HG02642 (cell line): ENCODE results near the gene BRAF.
"Not testable (repeated sequence)": the region's sequence is repeated elsewhere in the genome, so short reads cannot be mapped to it uniquely, and the experiment has no call there.

Experiments
- ATAC-seq: cut with Tn5 transposase; IDR thresholded peaks from one replicate; pipeline ENCODE4 v1.9.1; 2021; ENCODE audit warnings: mild to moderate bottlenecking; ENCODE audit not compliant: unreplicated experiment, poor library complexity

BRAF gene

GRCh38 chr7:140924821-140925421 lies at the start of gene BRAF:
Gene BRAF, minus strand, starts transcription at chr7:140924929. Its CDS starts 226 bp downstream, at chr7:140924703.
- ATAC-seq = peak; percentile 54

GRCh38 chr7:140972876-140973829 lies 48.4 kb upstream of the BRAF start:
- no peak for ATAC-seq

GRCh38 chr7:140972344-140972743 lies 47.6 kb upstream of the BRAF start:
- ATAC-seq = no peak

- no peak for ATAC-seq
Measured at GRCh38 chr7:140967438-140967837, 42.7 kb upstream of the BRAF start.

GRCh38 chr7:140966561-140967233 lies 42.0 kb upstream of the BRAF start:
- no peak for ATAC-seq

- ATAC-seq = no peak
Measured at GRCh38 chr7:140961117-140961516, 36.4 kb upstream of the BRAF start.

GRCh38 chr7:140956997-140957396 lies 32.3 kb upstream of the BRAF start:
- ATAC-seq = not testable (repeated sequence)

- ATAC-seq = no peak
Measured at GRCh38 chr7:140945940-140946339, 21.2 kb upstream of the BRAF start.

GRCh38 chr7:140942242-140942641 lies 17.5 kb upstream of the BRAF start:
- ATAC-seq = not testable (repeated sequence)

- ATAC-seq = no peak
Measured at GRCh38 chr7:140940898-140941297, 16.2 kb upstream of the BRAF start.

- no peak for ATAC-seq
Measured at GRCh38 chr7:140937702-140938264, 13.1 kb upstream of the BRAF start.

GRCh38 chr7:140928491-140929309 lies 4.0 kb upstream of the BRAF start:
- ATAC-seq = no peak

GRCh38 chr7:140927945-140928344 lies 3.2 kb upstream of the BRAF start:
- ATAC-seq = not testable (repeated sequence)

- ATAC-seq = no peak
Measured at GRCh38 chr7:140927351-140927750, 2.6 kb upstream of the BRAF start.

- ATAC-seq = no peak
Measured at GRCh38 chr7:140926021-140926817, 1.5 kb upstream of the BRAF start.

- ATAC-seq = peak; percentile 88
Measured at GRCh38 chr7:140924019-140924820, 509 bp downstream of the BRAF start.

GRCh38 chr7:140923358-140924006 lies 1.2 kb downstream of the BRAF start:
- ATAC-seq = peak; percentile 7
